ENCODE data around the gene FBXL20. TPM values are rescaled to one million over a fixed set of nuclear protein-coding genes. Genes with fewer than 3 reads are reported as not detected.
A peak's percentile ranks its signal among the peaks of the same experiment; 100 is the strongest.

The FBXL20 gene
- total and polyA plus RNA-seq, 2 experiments from 2014 or later = 10.2 to 20.4 TPM

- Histone ChIP-seq H3K27ac (no peak overlapping the region), H3K27me3 (no peaks in the 10 kb centered on the region), H3K4me3 (no peak overlapping the region)
Observed at GRCh38 chr17:39359994-39360393, 41.4 kb downstream of the FBXL20 start.

GRCh38 chr17:39357986-39358385, 43.4 kb downstream of the FBXL20 start:
- Histone ChIP-seq H3K27me3 (no peaks in the 10 kb centered on the region), H3K9me3 (ENCODE audit: low read depth) (no peaks in the 10 kb centered on the region), H3K4me3 (no peak overlapping the region), H3K36me3 (no peaks in the 10 kb centered on the region), H3K4me1 (ENCODE audit: low read depth) (peaks cover 7% of the 10 kb centered on the region), H3K27ac (no peak overlapping the region)
- DNase-seq (ENCODE audit: low read depth in 1 of 2, low spot score in 1 of 2) = no peak
- no peak for TF ChIP-seq CTCF (IDR thresholded peaks at IDR 0.05; ENCODE audit: low read depth, low read length)

More at GRCh38 chr17:39359994-39360393, 41.4 kb downstream of the FBXL20 start:
- no peak for TF ChIP-seq CTCF (IDR thresholded peaks at IDR 0.05; ENCODE audit: low read depth, low read length)
- no peaks in the 10 kb centered on the region for H3K9me3 ChIP-seq (ENCODE audit: low read depth)
- H3K36me3 ChIP-seq = no peaks in the 10 kb centered on the region
- H3K4me1 ChIP-seq (ENCODE audit: low read depth) = peaks cover 8% of the 10 kb centered on the region
- DNase-seq (ENCODE audit: low read depth in 1 of 2, low spot score in 1 of 2) = no peak

GRCh38 chr17:39357488-39357887, 43.9 kb downstream of the FBXL20 start:
- Histone ChIP-seq H3K27ac (no peak overlapping the region), H3K4me3 (no peak overlapping the region), H3K9me3 (ENCODE audit: low read depth) (no peaks in the 10 kb centered on the region), H3K4me1 (ENCODE audit: low read depth) (peaks cover 7% of the 10 kb centered on the region), H3K27me3 (no peaks in the 10 kb centered on the region), H3K36me3 (no peaks in the 10 kb centered on the region)
- no peak for DNase-seq (ENCODE audit: low read depth in 1 of 2, low spot score in 1 of 2)
- TF ChIP-seq CTCF (IDR thresholded peaks at IDR 0.05; ENCODE audit: low read depth, low read length) = no peak

- no peak for DNase-seq (ENCODE audit: low read depth in 1 of 2, low spot score in 1 of 2)
- Histone ChIP-seq H3K36me3 (no peaks in the 10 kb centered on the region), H3K4me1 (ENCODE audit: low read depth) (peaks cover 3% of the 10 kb centered on the region), H3K4me3 (no peak overlapping the region), H3K27ac (peak overlapping the region; percentile 18), H3K9me3 (ENCODE audit: low read depth) (no peaks in the 10 kb centered on the region), H3K27me3 (no peaks in the 10 kb centered on the region)
- TF ChIP-seq CTCF (IDR thresholded peaks at IDR 0.05; ENCODE audit: low read depth, low read length) = no peak
Observed at GRCh38 chr17:39352986-39353385, 48.4 kb downstream of the FBXL20 start.

- no peaks in the 10 kb centered on the region for H3K36me3 ChIP-seq
- H3K27me3 ChIP-seq = no peaks in the 10 kb centered on the region
- peaks cover 3% of the 10 kb centered on the region for H3K4me1 ChIP-seq (ENCODE audit: low read depth)
- TF ChIP-seq CTCF (IDR thresholded peaks at IDR 0.05; ENCODE audit: low read depth, low read length) = no peak
- H3K4me3 ChIP-seq = no peak overlapping the region
- H3K27ac ChIP-seq = no peak overlapping the region
- no peaks in the 10 kb centered on the region for H3K9me3 ChIP-seq (ENCODE audit: low read depth)
- peak in 1 of 2 donors; percentile 24 for DNase-seq (ENCODE audit: low read depth in 1 of 2, low spot score in 1 of 2)
Observed at GRCh38 chr17:39352511-39352910, 48.9 kb downstream of the FBXL20 start.

GRCh38 chr17:39351508-39351907, 49.9 kb downstream of the FBXL20 start:
- Histone ChIP-seq H3K9me3 (ENCODE audit: low read depth) (no peaks in the 10 kb centered on the region), H3K36me3 (no peaks in the 10 kb centered on the region), H3K27ac (no peak overlapping the region), H3K4me3 (no peak overlapping the region), H3K27me3 (no peaks in the 10 kb centered on the region), H3K4me1 (ENCODE audit: low read depth) (peaks cover 3% of the 10 kb centered on the region)
- TF ChIP-seq CTCF (IDR thresholded peaks at IDR 0.05; ENCODE audit: low read depth, low read length) = no peak
- DNase-seq (ENCODE audit: low read depth in 1 of 2, low spot score in 1 of 2) = no peak

All from cardiac muscle cell (in vitro differentiated cells and primary cell).